Stomach smooth muscle (tissue), 2 donors: ENCODE data around the gene MKRN2.

Source experiments
- H3K27ac ChIP-seq: one replicate; pipeline ENCODE4 v1.7.0; 2013; ENCODE audit warnings: mild to moderate bottlenecking, low read length, inconsistent platforms
- H3K27me3 ChIP-seq, 2 donors: one replicate each; pipeline ENCODE4 v1.7.0; 2013; ENCODE audit warnings: low read length in 2 of 2; ENCODE audit not compliant: insufficient read depth in 2 of 2, control insufficient read depth in 1 of 2
- H3K36me3 ChIP-seq, 2 donors: one replicate each; pipeline ENCODE4 v1.7.0; 2013; ENCODE audit warnings: low read length in 2 of 2; ENCODE audit not compliant: control insufficient read depth in 2 of 2, insufficient read depth in 2 of 2
- H3K4me1 ChIP-seq: one replicate; pipeline ENCODE4 v1.7.0; 2013; ENCODE audit warnings: low read length; ENCODE audit not compliant: control insufficient read depth, insufficient read depth
- H3K4me3 ChIP-seq, 2 donors: one replicate each; pipeline ENCODE4 v1.7.0; 2013; ENCODE audit warnings: low read length in 2 of 2
- H3K9ac ChIP-seq, 2 donors: one replicate each; pipeline ENCODE4 v1.7.0; 2013; ENCODE audit warnings: low read length in 2 of 2, mild to moderate bottlenecking in 1 of 2
- H3K9me3 ChIP-seq, 2 donors: one replicate each; pipeline ENCODE4 v1.7.0; 2013; ENCODE audit warnings: low read length in 2 of 2; ENCODE audit not compliant: control insufficient read depth in 2 of 2
- donor health status: healthy.
- donor health status: Pancreatic carcinoma.

Gene MKRN2

GRCh38 chr3:12574131-12574530 lies 17.2 kb downstream of the MKRN2 start:
- Histone ChIP-seq H3K9ac (no peak overlapping the region), H3K36me3 (peaks cover 64 to 73% of the 10 kb centered on the region in 2 donors), H3K9me3 (no peaks in the 10 kb centered on the region), H3K27me3 (no peaks in the 10 kb centered on the region), H3K4me1 (no peaks in the 10 kb centered on the region), H3K27ac (no peak overlapping the region), H3K4me3 (no peak overlapping the region)

- Histone ChIP-seq H3K4me3 (no peak overlapping the region), H3K9me3 (no peaks in the 10 kb centered on the region), H3K27ac (no peak overlapping the region), H3K4me1 (no peaks in the 10 kb centered on the region), H3K27me3 (no peaks in the 10 kb centered on the region), H3K36me3 (peaks cover 66 to 75% of the 10 kb centered on the region in 2 donors), H3K9ac (no peak overlapping the region)
Observed at GRCh38 chr3:12574661-12575060, 17.8 kb downstream of the MKRN2 start.

GRCh38 chr3:12577379-12577778 lies 20.5 kb downstream of the MKRN2 start:
- no peaks in the 10 kb centered on the region for H3K4me1 ChIP-seq
- H3K27me3 ChIP-seq: no peaks in the 10 kb centered on the region
- no peak overlapping the region for H3K4me3 ChIP-seq
- H3K9ac ChIP-seq: no peak overlapping the region
- H3K27ac ChIP-seq: no peak overlapping the region
- peaks cover 60 to 71% of the 10 kb centered on the region in 2 donors for H3K36me3 ChIP-seq
- H3K9me3 ChIP-seq: no peaks in the 10 kb centered on the region

GRCh38 chr3:12578742-12579141 lies 21.9 kb downstream of the MKRN2 start:
- Histone ChIP-seq H3K27me3 (no peaks in the 10 kb centered on the region), H3K9ac (no peak overlapping the region), H3K27ac (no peak overlapping the region), H3K4me1 (no peaks in the 10 kb centered on the region), H3K36me3 (peaks cover 58 to 71% of the 10 kb centered on the region in 2 donors), H3K9me3 (no peaks in the 10 kb centered on the region), H3K4me3 (no peak overlapping the region)

GRCh38 chr3:12579456-12579855 lies 22.6 kb downstream of the MKRN2 start:
- H3K27ac ChIP-seq: no peak overlapping the region
- H3K27me3 ChIP-seq: no peaks in the 10 kb centered on the region
- no peak overlapping the region for H3K9ac ChIP-seq
- no peaks in the 10 kb centered on the region for H3K9me3 ChIP-seq
- H3K4me3 ChIP-seq: no peak overlapping the region
- no peaks in the 10 kb centered on the region for H3K4me1 ChIP-seq
- peaks cover 59 to 71% of the 10 kb centered on the region in 2 donors for H3K36me3 ChIP-seq

- peaks cover 58 to 71% of the 10 kb centered on the region in 2 donors for H3K36me3 ChIP-seq
Observed at GRCh38 chr3:12579905-12580304, 23.0 kb downstream of the MKRN2 start.

GRCh38 chr3:12582730-12583129 lies 25.8 kb downstream of the MKRN2 start:
- H3K27ac ChIP-seq: no peak overlapping the region
- H3K9me3 ChIP-seq: no peaks in the 10 kb centered on the region
- H3K36me3 ChIP-seq: peaks cover 51 to 61% of the 10 kb centered on the region in 2 donors
- no peaks in the 10 kb centered on the region for H3K27me3 ChIP-seq
- H3K9ac ChIP-seq: no peak overlapping the region
- no peaks in the 10 kb centered on the region for H3K4me1 ChIP-seq
- H3K4me3 ChIP-seq: no peak overlapping the region

More at GRCh38 chr3:12579905-12580304, 23.0 kb downstream of the MKRN2 start:
- Histone ChIP-seq H3K27ac (no peak overlapping the region), H3K4me3 (no peak overlapping the region), H3K4me1 (no peaks in the 10 kb centered on the region), H3K9me3 (no peaks in the 10 kb centered on the region), H3K9ac (no peak overlapping the region), H3K27me3 (no peaks in the 10 kb centered on the region)

- H3K9me3 ChIP-seq: no peaks in the 10 kb centered on the region
- H3K4me1 ChIP-seq: no peaks in the 10 kb centered on the region
- H3K27me3 ChIP-seq: no peaks in the 10 kb centered on the region
- no peak overlapping the region for H3K9ac ChIP-seq
- no peak overlapping the region for H3K27ac ChIP-seq
- H3K36me3 ChIP-seq: peaks cover 55 to 61% of the 10 kb centered on the region in 2 donors
- H3K4me3 ChIP-seq: no peak overlapping the region
Observed at GRCh38 chr3:12583280-12583679, 26.4 kb downstream of the MKRN2 start.

- Histone ChIP-seq H3K27ac (no peak overlapping the region), H3K9ac (no peak overlapping the region), H3K36me3 (peaks cover 63 to 65% of the 10 kb centered on the region in 2 donors), H3K4me1 (no peaks in the 10 kb centered on the region), H3K4me3 (no peak overlapping the region), H3K27me3 (no peaks in the 10 kb centered on the region), H3K9me3 (no peaks in the 10 kb centered on the region)
Observed at GRCh38 chr3:12584083-12584482, 27.2 kb downstream of the MKRN2 start.

- H3K9me3 ChIP-seq: no peaks in the 10 kb centered on the region
- no peak overlapping the region for H3K4me3 ChIP-seq
- H3K9ac ChIP-seq: no peak overlapping the region
- H3K4me1 ChIP-seq: no peaks in the 10 kb centered on the region
- no peaks in the 10 kb centered on the region for H3K27me3 ChIP-seq
- no peak overlapping the region for H3K27ac ChIP-seq
- peaks cover 62% of the 10 kb centered on the region in 2 donors for H3K36me3 ChIP-seq
Observed at GRCh38 chr3:12585181-12585580, 28.3 kb downstream of the MKRN2 start.

- H3K27me3 ChIP-seq: no peaks in the 10 kb centered on the region
- peaks cover 68 to 70% of the 10 kb centered on the region in 2 donors for H3K36me3 ChIP-seq
- H3K9ac ChIP-seq: no peak overlapping the region
- no peaks in the 10 kb centered on the region for H3K9me3 ChIP-seq
- H3K4me3 ChIP-seq: no peak overlapping the region
- no peak overlapping the region for H3K27ac ChIP-seq
- H3K4me1 ChIP-seq: no peaks in the 10 kb centered on the region
Observed at GRCh38 chr3:12585970-12586369, 29.1 kb downstream of the MKRN2 start.
